SH-SY5Y (cell line): ENCODE results near the gene FGD4.

Experiments
- GATA2 ChIP-seq: IDR thresholded peaks from 2 replicates; pipeline ENCODE4 v1.6.1; 2011; ENCODE audit warnings: mild to moderate bottlenecking, low read depth, low read length
- GATA3 ChIP-seq: IDR thresholded peaks from 2 replicates; pipeline ENCODE4 v1.6.1; 2011; ENCODE audit warnings: low read depth, mild to moderate bottlenecking, low read length, moderate library complexity

FGD4 gene

DNA sequence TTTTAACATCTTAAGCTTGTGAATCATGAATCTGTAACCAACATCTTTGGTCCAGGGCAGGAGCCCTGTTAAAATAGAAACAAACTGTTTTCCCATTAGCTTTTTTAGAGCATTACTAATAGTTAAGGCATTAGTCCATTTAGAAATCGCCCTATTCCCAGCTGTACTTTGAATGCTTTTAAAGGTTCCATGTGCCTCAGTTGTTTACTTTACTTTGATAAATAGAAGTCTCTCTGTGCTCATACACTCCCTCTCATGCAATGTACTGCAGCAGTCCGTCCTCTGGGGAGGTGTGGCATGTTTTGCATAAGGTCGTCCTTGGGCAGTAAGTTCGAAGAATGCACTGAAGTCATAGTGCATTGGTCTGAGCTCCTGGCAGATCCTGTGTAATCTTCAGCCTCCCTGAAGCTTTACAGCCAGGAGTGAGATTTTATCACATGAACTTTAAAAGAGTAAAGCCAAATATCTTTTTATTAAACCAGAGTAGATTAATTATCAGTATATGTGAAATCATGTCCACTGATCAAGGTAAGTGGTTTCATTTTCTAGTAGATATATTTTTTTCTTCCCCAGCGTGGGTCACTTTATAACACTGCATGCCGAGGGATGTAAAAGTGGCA lies 134.7 kb downstream of the FGD4 start:
- no peak for TF ChIP-seq GATA2
- no peak for TF ChIP-seq GATA3

DNA sequence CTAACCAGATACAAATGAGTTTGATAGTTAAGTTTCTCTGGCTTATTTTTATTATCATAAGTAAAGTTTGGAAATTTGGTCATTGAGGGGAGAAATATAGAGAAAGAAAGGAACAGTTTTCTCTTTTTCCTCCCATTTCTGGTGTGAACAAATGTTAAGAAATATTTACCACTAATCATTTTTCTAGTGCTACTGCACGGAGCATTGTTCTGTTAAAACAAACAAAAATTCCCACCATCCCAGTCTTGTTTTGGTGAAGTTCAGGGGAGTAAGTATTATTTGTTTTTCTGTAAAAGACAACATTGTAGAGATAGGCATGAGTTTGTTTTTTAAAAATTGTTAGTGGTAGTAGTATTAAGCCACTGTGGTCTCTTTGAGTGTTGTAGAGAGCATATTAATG lies 135.3 kb downstream of the FGD4 start:
- TF ChIP-seq GATA3 (no peak), GATA2 (no peak)

DNA sequence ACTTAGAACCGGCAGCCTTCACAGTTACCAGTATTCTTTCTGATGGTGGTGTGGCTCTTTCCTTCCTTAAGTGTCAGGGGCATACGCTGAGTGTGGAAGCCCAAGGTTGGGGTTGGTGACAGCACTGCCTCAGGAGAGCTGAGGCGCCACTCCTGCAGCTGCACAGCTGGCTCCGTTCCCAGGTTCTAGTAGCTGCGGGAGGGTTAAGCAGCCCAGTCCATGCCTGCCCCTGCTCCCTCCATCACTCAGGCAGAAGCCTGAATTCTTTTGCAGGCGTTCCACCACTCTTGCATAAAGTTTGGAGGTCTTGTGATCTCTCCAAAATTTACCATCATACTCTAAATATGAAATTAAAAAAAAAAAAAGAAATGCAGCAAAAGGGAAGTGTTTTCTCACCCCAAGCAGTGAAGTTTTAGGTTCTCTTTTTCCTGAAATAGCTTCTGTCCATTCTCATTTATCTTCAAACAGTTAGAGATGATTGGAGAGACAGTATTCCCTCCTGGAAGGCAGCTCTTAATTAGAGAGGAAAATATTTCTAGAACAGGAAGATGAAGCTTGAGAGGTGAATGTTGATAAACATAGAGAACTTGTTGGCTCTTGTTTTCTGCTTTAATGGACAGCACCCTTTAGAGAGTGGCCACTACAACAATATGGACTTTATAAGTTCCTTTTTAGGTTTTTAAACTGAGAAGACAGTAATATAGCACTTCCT lies 136.1 kb downstream of the FGD4 start:
- TF ChIP-seq GATA2 (no peak), GATA3 (no peak)

DNA sequence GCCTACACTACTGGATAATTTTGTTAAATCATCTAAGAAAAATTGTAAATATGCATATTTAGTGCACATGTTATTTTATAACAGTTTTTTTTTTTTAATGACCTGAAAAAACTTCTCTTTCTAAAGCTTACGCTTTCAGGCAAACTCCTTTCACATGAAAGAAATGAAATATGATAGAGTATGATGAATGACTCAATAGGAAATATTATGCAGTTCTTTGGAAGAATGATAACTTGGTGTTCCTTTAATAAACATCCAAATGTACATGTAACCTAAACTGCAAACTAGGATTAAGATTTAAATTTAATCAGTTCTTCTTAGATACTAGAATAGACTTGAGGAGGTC lies 136.6 kb downstream of the FGD4 start:
- no peak for TF ChIP-seq GATA2
- TF ChIP-seq GATA3: no peak

DNA sequence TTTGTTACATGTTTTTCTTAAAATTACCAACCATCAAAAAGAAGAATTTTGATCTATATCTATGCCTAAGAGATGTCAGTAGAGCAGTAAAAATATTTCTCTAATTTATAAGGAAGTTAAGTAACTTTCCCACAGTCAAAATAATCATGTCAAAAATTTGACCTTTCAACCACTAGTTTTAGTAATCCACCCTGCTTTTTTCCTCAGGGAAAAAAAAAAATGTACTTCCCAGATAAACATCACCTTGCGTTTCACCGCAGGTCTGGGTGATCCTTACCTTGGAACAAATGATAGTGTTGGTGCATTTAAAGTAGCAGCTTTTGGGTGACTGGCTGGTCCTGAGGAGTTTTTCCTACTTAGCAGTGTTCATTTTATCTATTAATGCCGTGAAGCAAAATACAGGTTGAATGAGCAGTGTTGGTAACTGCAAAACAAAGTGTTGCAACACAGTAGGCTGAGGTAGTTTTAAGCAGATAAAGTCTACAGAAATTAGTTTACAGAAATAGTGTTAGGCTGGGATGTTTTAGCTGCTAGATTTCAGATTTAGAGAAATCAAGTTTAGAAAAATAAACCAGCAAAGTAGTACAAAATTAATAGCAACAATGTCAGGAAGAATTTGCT lies 142.5 kb downstream of the FGD4 start:
- TF ChIP-seq GATA3: no peak
- no peak for TF ChIP-seq GATA2

DNA sequence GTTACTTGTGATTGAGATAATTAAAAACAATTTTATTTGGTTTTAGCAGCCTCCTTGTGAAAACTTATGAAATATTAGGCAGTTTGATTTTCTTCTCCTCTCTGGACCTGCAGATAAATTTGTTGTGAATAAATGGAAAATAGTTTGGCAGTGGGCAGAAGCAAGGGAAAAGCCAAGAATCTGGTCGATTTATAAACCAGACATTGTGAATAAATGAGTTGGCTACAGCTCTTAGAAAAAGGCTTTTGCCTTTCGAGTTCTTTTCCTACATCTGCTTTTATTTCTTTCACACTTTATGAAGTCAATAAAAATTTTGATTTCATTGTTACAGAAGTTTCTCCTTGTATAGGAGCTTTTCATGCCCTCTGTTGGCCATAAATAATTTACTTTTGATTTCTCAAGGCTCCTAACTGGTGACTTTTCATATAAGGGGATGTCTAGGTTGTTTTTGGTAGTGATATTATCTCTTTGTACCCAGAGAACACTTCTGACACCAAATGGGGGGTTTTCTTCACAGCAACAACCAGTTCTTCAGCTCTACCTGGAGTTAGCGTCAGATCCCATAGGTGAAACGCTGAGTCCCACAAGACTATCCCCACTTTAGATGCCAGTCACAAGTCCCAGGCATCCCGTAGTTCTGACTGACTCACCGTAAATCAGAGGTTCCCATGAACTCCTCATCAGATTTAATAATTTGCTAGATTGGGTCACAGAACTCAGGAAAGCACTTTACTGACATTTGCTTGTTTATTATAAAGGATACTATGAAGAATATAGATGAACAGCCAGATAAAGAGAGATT lies 143.3 kb downstream of the FGD4 start:
- TF ChIP-seq GATA3 (no peak), GATA2 (no peak)

DNA sequence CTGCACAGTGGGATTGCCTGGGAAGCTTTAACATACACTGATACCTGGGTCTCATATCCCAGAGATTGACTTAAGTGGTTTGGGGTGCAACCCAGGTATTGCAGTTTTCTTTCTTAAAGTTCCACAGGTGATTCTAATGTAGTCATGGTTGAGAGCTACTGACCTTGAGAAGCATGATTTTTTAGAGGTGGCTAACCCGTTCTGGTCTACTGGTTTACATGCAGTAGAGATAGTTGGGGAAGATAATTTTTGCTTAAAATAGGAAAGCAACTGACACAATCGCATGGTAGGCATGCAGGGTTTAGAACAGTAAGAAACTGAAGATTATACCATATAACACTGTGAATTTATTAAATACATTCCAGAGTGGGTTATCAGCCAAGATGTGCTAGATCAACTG lies 145.5 kb downstream of the FGD4 start:
- TF ChIP-seq GATA2: no peak
- TF ChIP-seq GATA3: no peak

DNA sequence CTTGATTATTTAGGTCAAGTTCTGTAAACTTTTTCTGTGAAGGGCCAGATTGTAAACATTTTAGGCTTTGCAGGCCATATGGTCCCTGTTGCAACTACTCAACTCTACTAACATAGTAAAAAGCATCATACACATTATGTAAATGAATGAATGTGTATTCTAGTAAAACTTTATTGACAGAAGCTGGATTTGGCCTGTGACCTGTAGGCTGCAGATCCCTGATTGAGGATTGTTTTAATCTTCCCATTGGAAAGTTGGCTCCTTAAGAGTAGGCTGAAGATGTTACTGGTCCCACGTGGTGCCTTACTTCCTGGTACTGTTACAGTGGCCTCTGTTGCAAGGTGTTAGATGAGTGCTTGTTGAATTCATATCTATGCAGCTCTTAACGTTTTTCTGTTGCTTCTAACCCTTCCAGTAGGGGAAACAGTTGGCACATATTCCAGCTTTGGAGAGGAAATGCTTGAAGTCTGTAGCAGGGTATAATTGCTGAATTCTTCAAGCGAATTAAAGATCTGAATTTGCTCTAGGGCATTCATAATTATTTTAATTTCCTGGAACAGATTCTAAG lies 146.1 kb downstream of the FGD4 start:
- no peak for TF ChIP-seq GATA3
- no peak for TF ChIP-seq GATA2

DNA sequence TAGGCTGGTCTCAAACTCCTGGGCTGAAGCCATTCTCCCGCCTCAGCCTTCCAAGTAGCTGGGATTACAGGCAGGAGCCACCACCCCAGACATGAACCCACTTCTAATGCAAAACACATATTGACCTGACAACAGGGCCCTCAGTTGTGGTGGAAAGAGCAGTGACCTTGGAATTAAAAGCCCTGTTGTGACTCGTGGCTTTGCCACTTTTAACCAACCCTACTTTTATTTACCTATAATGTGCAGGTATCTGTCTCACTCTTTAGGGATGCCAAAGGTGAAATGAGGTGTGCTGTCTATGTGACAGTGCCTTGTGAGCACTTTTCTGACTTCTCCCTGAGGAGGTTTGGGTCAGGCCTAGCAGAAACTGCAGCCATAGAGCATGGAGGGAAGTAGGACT lies 146.9 kb downstream of the FGD4 start:
- TF ChIP-seq GATA3 (no peak), GATA2 (no peak)

DNA sequence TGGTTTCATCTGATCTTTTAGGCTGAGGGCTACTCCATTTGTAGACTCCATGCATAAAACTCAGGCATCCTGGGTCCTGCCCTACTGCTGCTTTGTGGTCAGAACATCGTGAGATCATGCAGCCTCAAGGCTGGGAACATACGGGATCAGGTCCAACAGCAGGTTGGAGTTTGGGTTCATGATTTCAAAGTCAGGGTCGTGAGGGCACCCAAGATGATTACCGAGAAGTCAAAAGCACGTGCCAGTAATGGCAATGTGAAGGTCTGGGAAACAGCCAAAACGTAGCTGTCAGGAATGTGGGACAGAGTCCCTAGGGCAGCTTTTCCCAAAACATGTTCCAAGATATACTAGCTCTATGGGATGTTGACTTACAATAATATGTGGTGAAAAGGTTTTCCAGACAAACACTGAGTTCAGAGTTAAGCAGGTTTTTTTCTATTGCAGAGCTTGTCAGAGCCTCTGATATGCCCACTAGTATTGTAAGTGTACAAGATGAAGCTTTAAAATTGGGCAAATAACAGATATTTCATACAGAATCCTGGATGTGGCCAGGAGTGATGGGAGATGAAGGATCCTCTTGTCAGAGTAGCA lies 149.4 kb downstream of the FGD4 start:
- TF ChIP-seq GATA2 (no peak), GATA3 (no peak)

DNA sequence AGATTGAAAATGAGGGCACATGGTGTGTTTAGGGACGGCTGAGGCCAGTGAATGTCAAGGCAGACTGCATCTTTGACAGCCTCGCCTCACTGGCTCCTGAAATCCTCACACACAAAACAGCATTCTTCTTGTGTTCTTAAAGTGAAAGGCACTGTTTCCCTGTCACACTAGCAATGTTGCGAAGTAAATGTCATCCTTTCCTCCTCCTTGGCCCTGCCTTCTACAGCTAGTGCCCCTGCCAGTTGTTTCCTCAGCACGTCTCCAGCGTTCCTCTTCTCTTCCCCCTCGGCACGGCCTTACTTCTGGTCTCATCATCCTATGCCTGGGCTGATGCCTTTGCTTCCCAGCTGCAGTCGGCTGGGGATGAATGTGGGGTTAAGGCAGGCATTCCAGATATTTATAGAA lies 150.3 kb downstream of the FGD4 start:
- TF ChIP-seq GATA2 (no peak), GATA3 (no peak)

DNA sequence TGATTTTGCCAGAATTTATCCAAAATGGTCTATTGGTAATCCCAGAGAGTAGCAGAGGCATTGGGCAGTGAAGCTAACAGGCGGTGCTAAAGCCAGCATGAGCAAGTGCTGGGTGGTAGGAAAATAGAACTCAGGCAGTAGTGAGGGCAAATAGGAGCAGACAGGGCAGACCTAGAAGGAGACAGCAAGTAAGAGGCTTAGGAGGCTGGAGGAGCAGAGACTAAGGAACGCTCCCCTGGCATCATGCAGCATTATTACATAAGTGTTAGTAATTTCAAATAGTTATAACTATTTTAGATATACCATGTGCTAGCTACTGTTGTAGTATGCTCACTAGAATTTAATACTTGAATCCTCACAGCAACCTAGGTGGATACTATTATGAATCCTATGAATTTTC lies 151.7 kb downstream of the FGD4 start:
- TF ChIP-seq GATA2 (no peak), GATA3 (no peak)

DNA sequence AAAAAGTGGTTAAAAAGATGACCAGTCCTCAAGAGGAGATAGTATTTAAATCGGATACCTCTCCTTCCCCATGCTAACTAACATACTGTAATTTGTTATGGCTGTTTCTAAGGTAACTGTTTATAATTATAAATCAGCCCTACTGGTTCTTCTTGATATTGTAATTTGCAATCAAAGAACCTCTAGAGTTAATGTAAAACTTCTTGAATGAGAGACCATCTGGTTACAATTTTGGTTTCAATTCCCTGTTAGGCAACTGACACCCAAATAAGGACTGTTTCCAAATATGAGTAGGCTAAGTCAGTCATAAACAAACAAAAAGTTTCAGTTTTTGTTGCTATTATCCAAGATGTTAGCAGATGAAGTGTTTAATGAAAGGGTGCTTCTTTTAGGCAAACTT lies 159.5 kb downstream of the FGD4 start:
- TF ChIP-seq GATA3: no peak
- TF ChIP-seq GATA2: no peak

DNA sequence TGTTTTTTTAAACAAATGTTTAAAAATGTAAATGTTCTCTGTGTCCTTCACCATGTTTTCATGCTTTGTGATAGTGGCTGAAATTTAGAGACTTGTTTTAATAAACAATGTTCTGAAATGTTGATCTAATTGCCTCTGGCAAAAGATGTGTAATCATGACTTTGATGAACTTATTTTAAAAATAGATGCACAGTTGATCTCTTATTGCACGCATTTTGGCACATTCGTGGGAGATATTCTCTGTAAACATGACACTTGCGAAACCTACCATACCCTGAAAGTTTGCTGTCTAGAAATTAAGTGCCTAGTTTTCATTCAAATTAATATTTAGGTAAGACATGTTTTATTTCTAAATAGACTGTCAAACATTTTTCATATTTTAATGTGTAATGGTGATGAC lies 160.1 kb downstream of the FGD4 start:
- TF ChIP-seq GATA3 (no peak), GATA2 (no peak)
